ENCODE data around the gene RBM45.
A peak's percentile ranks its signal among the peaks of the same experiment; 100 is the strongest.
"Not testable (repeated sequence)": the region's sequence is repeated elsewhere in the genome, so short reads cannot be mapped to it uniquely, and the experiment has no call there.

RBM45 gene

GRCh38 chr2:178109813-178110212, 2.4 kb upstream of the RBM45 start:
- peak; percentile 59 for DNase-seq

- DNase-seq, result no peak
Measured at GRCh38 chr2:178110681-178111080, 1.6 kb upstream of the RBM45 start.

GRCh38 chr2:178111743-178112142, 494 bp upstream of the RBM45 start:
- DNase-seq, result no peak

GRCh38 chr2:178114462-178114861, 2.2 kb downstream of the RBM45 start:
- no peak for DNase-seq

GRCh38 chr2:178115271-178115670, 3.0 kb downstream of the RBM45 start:
- no peak for DNase-seq

GRCh38 chr2:178117725-178118124, 5.5 kb downstream of the RBM45 start:
- DNase-seq, result no peak

GRCh38 chr2:178119179-178119922, 7.1 kb downstream of the RBM45 start:
- no peak for DNase-seq

GRCh38 chr2:178123163-178123562, 10.9 kb downstream of the RBM45 start:
- no peak for DNase-seq

GRCh38 chr2:178125125-178125524, 12.9 kb downstream of the RBM45 start:
- DNase-seq, result no peak

- DNase-seq, result no peak
Measured at GRCh38 chr2:178125862-178126261, 13.6 kb downstream of the RBM45 start.

- DNase-seq, result no peak
Measured at GRCh38 chr2:178128836-178129630, 16.8 kb downstream of the RBM45 start.

- no peak for DNase-seq
Measured at GRCh38 chr2:178136321-178137025, 24.2 kb downstream of the RBM45 start.

GRCh38 chr2:178142274-178143065, 30.2 kb downstream of the RBM45 start:
- DNase-seq, result no peak

GRCh38 chr2:178143481-178143880, 31.2 kb downstream of the RBM45 start:
- no peak for DNase-seq

GRCh38 chr2:178152033-178152432, 39.8 kb downstream of the RBM45 start:
- no peak for DNase-seq

- DNase-seq, result no peak
Measured at GRCh38 chr2:178152542-178152941, 40.3 kb downstream of the RBM45 start.

- DNase-seq, result no peak
Measured at GRCh38 chr2:178152977-178153376, 40.7 kb downstream of the RBM45 start.

GRCh38 chr2:178153878-178154277, 41.6 kb downstream of the RBM45 start:
- not testable (repeated sequence) for DNase-seq

GRCh38 chr2:178155524-178155923, 43.3 kb downstream of the RBM45 start:
- DNase-seq, result no peak

GRCh38 chr2:178157574-178157973, 45.3 kb downstream of the RBM45 start:
- no peak for DNase-seq

GRCh38 chr2:178159966-178160365, 47.7 kb downstream of the RBM45 start:
- DNase-seq, result no peak

- DNase-seq, result no peak
Measured at GRCh38 chr2:178160601-178161000, 48.4 kb downstream of the RBM45 start.

GRCh38 chr2:178163395-178163794, 51.2 kb downstream of the RBM45 start:
- DNase-seq, result no peak

Measured in CD4-positive, alpha-beta T cell treated with Interleukin-21 for 1 hour (primary cell).